SW480 (cell line): ENCODE data around the gene GPRIN1.
"Not testable (repeated sequence)": the region's sequence is repeated elsewhere in the genome, so short reads cannot be mapped to it uniquely, and the experiment has no call there.

Source experiments
- DNase-seq: peaks from one replicate; pipeline ENCODE4 v3.0.0-alpha.2; 2016; ENCODE audit warnings: low spot score

Gene GPRIN1

GRCh38 chr5:176574297-176574591, 35.7 kb downstream of the GPRIN1 start:
- DNase-seq: no peak

DNA sequence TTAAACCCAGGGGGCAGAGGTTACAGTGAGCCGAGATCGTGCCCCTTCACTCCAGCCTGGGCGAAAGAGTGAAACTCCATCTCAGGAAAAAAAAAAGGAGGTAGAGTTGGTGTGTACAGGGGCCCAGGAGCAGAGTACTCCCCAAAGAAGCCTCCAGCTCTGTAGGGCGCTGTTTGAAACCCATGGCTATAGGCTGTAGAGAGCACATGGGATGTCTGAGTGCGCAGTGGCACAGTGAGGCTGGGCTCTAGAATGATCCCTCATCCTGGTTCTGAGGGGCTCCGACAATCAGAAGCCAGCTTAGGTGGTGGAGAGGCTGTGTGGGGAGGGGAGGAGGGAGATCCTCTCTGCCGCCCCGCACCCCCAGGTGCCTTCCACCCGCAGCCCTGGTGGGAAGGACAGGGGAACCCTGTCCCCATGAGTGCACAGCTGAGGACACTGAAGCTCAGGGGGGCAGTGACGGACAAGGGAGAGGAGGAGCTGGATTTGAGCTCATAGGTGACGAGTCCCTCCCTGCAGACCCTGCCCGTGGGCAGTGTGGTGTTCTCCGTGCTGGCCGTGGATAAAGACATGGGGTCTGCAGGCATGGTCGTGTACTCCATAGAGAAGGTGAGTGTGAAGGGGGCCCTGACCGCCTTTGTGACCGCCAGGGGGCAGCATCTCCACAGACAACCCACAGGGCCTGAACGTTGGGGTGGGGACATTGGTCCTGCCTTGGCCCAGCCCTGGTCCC, 36.2 kb downstream of the GPRIN1 start:
- DNase-seq: peak; percentile 54

GRCh38 chr5:176570044-176570443, 39.9 kb downstream of the GPRIN1 start:
- no peak for DNase-seq

DNA sequence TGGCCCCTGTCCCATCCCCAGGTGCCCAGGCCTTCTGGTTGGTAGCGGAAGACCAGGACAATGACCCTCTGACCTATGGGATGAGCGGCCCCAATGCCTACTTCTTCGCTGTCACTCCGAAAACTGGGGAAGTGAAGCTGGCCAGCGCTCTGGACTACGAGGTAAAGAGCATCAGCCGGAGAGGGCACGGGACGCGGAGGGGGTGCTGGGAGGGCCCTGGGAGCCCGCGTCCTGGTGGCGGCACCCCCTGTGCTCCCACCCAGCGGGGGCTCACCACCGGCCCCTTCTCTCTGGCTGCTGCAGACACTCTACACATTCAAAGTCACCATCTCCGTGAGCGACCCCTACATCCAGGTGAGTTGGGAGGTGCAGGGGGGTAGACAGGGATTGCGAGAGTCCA, 41.3 kb downstream of the GPRIN1 start:
- no peak for DNase-seq

DNA sequence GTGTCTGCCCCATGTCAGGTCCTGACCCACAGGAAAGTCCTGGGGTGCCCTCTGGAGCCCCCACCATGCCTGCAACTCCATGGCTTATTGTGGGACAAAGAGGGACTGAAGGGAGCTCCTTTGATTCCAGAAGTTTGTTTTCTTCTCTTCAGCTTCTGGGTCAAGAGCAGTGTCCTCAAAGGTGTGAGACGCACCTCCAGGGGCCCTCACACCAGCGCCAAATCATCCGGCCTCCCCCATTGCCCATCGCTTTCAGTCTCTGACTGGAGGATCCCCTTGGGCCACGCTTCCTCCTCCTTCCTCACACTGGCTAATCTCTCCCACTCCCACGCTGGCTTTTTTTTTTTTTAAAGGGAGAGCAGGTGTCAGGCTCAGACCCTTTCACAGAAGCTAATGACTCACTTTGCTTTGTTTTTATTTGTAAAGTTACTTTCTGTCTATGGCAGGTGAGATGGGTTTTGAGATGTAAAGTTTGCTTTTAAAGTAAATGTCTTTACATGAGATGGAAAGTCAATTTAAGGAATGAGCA, 44.1 kb downstream of the GPRIN1 start:
- no peak for DNase-seq

DNA sequence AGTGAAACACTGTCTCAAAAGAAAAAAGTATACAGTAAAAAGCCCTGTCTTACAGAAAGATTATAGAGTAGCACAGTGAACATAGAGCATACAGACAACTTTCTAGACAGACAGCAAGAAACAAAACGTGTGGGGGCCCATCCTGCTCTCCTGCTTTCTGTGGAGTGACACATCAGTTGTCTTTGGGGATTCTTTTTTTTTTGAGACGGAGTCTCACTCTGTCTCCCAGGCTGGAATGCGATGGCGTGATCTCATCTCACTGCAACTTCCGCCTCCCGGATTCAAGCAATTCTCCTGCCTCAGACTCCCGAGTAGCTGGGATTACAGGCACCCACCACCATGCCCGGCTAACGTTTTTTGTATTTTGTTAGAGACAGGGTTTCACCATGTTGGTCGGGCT, 46.0 kb downstream of the GPRIN1 start:
- DNase-seq: no peak

DNA sequence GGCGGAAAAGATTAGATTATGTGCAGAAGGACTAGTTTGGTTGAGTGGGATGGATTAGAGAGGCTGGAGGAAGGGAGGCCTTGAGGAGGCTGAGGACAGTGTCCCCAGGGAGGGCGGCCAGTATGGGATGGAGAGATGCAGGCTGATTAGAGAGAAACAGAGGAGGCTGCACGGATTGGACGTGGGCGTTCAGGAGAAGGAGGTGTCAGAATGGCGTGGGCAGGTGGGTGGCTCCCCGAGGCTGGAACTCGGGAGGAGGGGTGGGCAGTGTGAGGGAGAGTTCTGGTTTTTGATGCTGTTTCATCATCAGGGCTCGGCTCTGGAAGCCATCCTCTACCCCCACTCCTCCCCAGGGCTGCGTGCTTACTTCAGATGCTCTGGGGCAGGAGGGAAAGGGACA, 47.8 kb downstream of the GPRIN1 start:
- DNase-seq: no peak

GRCh38 chr5:176561259-176561658, 48.7 kb downstream of the GPRIN1 start:
- DNase-seq: no peak

DNA sequence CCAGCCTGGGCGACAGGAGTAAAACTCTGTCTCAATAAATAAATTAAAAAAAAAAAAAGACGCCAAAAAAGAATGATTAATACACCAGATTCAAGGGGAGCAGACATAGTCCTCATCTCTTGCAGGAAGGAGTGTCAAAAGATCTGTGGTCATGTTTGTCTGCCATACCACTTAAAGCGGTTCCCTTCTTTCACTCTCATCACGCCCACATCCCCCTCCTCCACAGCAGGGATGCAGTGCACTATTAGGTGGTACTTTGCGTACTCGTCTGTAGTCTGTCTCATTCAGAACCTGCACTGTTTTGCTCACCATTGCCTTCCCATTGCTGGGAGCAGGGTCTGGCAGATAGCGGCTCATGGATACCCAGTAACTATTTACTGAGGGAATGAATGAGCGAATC, 49.6 kb downstream of the GPRIN1 start:
- DNase-seq: no peak

DNA sequence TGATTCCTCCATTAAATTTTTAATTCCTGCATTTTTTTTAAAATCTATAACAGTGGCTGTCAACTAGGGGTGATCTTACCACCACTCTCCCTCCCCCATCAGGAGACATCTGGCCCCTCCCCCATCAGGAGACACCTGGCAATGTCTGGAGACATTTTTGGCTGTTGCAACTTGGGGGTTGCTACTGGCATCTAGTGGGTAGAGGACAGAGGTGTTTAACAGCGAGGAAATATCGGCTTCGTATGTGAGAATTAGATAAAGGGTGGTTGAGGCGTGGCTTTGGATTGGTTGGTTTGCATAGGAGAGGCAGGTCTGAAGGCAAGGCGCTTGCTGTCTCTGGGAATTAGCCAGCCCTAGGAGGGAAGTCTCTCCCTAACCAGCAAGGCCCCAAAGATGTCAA, 50.3 kb downstream of the GPRIN1 start:
- DNase-seq: no peak

- DNase-seq: no peak
Observed at GRCh38 chr5:176557846-176558245, 52.1 kb downstream of the GPRIN1 start.

DNA sequence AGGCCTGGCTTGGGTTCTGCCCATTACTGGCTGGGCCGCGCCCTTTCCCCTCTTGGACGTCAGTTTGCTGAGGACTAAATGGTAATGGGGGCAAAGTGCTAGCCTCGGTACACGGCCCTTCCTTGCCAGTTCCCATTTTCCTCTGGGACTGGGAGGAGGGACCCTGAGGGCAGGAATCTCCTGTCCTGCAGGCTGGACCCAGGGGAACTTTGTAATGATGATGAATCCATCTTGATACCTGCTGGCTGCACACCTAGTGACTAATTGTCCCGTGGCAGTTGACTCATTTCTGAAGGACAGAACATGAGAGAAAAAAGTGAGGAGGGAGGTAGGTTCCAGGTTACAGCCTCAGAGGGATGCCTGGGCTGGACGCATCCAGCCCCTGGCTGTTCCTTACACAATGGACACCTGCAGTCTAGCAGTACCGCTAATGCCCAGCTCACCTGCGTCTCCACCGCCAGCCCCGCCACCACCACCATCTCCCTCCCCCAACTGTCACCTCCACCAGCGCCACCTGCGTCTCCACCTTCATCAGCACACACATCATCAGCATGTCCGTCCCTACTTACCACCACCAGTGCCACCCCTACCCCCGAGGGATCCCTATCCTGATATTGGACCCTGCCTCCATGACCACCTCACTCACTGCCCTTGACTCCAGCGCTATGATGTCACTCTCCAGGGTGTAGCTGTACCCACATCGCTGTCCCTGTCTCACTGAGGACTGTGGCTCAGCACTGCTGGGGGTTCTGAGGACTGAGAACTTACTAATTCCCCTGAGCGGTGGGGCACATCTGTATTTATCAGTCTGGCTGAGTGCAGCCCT, 56.5 kb downstream of the GPRIN1 start:
- peak; percentile 70 for DNase-seq

GRCh38 chr5:176552332-176552869, 57.6 kb downstream of the GPRIN1 start:
- no peak for DNase-seq

GRCh38 chr5:176550937-176551336, 59.0 kb downstream of the GPRIN1 start:
- DNase-seq: not testable (repeated sequence)

DNA sequence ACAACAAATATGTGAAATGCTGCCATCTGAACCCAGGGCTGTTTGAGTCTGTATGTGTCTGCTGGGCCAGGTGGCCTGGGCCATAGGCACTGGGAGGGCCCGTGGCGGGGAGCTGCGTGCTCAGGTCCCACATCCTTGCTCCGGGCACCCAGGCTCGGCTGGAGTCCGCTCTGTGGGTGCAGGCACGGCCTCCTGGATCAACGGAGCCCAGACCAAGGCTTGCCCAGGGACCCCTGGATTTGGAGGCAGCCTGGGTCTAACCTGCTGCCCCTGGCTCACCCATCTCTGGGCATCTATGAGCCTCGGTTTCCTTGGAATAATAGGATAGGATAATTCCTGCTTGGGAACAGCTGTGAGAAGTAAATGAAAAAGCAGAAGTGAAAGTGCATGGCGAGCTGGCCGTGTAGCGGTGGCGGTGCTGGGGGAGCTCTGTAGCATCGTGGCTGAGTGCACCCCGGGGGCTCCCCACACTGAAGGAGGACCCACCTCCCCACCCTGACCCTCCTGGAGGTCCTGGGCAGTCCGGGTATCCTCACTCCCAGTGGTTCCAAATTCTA, 59.6 kb downstream of the GPRIN1 start:
- DNase-seq: no peak

GRCh38 chr5:176549871-176550270, 60.1 kb downstream of the GPRIN1 start:
- no peak for DNase-seq

DNA sequence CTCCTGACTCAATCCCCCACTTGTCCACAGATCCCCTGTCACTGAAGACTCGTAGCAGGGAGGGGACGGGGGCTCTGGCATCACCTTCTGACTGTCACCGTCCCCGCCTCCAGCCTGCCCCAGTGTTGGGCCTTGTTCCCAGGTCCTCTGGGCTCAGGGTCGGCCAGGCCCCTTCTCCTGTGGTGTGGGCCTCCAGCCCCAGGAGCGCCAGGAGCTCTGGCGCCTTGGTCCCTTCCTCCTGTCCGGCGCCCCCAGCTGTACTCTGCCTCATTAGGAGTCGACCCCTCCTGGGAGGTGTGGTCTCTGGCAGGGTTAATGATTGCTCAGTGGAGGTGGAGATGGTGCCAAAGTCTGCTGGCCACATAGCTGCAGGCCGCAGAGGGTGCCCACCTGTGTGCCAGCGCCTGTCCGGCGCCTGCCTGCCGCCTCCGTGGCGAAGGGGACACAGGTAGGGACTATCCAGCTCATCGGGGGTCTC, 61.0 kb downstream of the GPRIN1 start, which contains the start of gene CDHR2:
CDHR2 (plus strand) TSS at position 376 of the 478 bp plus-strand sequence. CDS start 16,011 bp downstream, outside the sequence.
- no peak for DNase-seq

DNA sequence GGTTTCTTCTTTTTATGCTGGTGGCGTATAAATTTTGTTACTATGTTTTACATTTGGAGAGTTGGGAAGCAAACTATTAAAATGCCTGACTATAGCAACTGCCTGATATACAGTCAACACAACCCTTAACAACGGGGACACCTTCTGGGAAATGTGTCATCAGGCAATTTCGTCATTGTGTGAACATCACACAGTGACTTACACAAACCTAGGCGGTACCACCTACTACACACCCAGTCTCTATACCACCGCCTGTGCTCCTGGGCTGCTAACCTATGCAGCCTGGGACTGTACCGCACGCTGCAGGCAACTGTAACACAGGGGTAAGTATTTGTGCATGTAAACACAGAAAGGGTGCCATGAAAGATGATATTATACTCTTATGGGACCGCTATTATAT, 62.2 kb downstream of the GPRIN1 start:
- peak; percentile 92 for DNase-seq
